ENCODE results near the gene LMO1. TPM values are rescaled to one million over a fixed set of nuclear protein-coding genes. Genes with fewer than 3 reads are reported as not detected.

Gene LMO1
- total and polyA plus RNA-seq, 2 of the 13 experiments (the other 11 are each of a cell fraction or from before 2014, with no cell fraction given): not detected

DNA sequence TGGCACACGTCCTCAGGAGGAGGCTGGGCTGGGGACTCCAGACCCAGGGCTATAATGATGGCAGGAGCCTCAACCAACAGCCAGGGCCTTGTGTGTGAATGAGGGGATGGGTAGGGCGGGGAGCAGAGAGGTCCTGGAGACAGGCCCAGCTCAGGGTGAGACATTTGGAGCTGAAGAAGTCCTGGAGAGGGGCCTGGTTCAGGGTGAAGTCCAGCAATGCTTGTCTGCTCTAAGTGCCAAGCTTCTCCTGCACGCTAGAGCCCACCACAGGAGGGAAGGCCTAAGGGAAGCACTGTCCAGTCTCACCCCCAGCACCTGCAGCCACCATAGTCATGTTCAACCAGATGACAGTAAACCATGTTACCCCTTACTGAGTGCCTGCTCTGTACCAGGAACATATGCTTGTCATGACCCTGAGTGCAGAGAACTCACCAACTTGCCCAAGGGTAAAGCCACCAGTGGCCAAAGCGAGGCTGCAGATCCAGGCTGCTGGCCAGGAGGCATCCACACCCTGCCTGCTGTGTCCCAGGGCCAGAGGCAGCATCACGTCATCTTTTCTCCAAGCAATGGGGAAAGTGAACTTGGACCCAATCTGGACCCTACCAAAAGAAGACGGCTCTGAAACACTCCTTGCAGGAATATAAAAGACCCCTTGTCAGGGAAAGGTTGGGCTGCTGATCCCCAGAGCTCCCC lies 24.0 kb downstream of the LMO1 start:
- CTCF ChIA-PET (ENCODE audit: low intra/inter-chr PET ratio, low total read pairs): no interaction called here
- Histone ChIP-seq H3K27me3 (ENCODE audit: control insufficient read depth in 1 of 2, insufficient read depth in 2 of 2, low read length in 2 of 2) (peaks cover 0 to 14% of the 10 kb centered on the region in 2 experiments; a peak in 2 of 5 replicates), H3K27ac (ENCODE audit: extremely low read length, insufficient read depth, low read length) (no peak overlapping the region), H3K79me2 (ENCODE audit: insufficient read depth, low read length) (no peaks in the 10 kb centered on the region), H3K9me3 (ENCODE audit: low read length) (no peaks in the 10 kb centered on the region), H3K9ac (ENCODE audit: insufficient read depth, low read depth, low read length) (no peak overlapping the region), H3K4me1 (ENCODE audit: insufficient read depth, low read length) (no peaks in the 10 kb centered on the region), H3K36me3 (replicated peaks in 1 of 2; ENCODE audit: control insufficient read depth in 1 of 2, insufficient read depth in 2 of 2, low read length in 2 of 2) (no peaks in the 10 kb centered on the region), H2AFZ (ENCODE audit: low read length) (no peak overlapping the region), H3K4me2 (ENCODE audit: low read depth, low read length) (no peak overlapping the region), H3K4me3 (replicated peaks in 1 of 3; ENCODE audit: insufficient read depth in 1 of 3, low read depth in 2 of 3, low read length in 3 of 3) (no peak overlapping the region), H4K20me1 (ENCODE audit: insufficient read depth, low read length) (no peaks in the 10 kb centered on the region)
- in situ Hi-C loops (cut with HindIII; ENCODE audit: extremely low pct_ligation_motif_present, low pct_unique_long_range_greater_than_20kb): no loop called here
- FAIRE-seq (no peak), DNase-seq (ENCODE audit: low spot score) (no peak), ATAC-seq (no peak)
- POLR2A ChIA-PET: no interaction called here
- 0% methylated on average over 1 of the region's 6 CpGs for WGBS (ENCODE audit: low lambda C conversion rate)
- intact Hi-C loops (cut with micrococcal nuclease; ENCODE audit: unreplicated experiment): no loop called here
- TF ChIP-seq KLF12 (CRISPR knock-in tag; IDR thresholded peaks at IDR 0.05; ENCODE audit: borderline replicate concordance) (no peak), TBL1XR1 (IDR thresholded peaks at IDR 0.05; ENCODE audit: borderline replicate concordance, low read length, partially characterized antibody) (no peak), EHMT2 (IDR thresholded peaks at IDR 0.05; ENCODE audit: borderline replicate concordance, low read depth, low read length) (no peak), FOSL1 (CRISPR knock-in tag; IDR thresholded peaks at IDR 0.05; ENCODE audit: borderline replicate concordance) (no peak), THYN1 (CRISPR knock-in tag; IDR thresholded peaks at IDR 0.05; ENCODE audit: borderline replicate concordance, low read depth) (no peak), XRCC5 (optimal IDR thresholded peaks at IDR 0.05; ENCODE audit: low read length) (no peak), ZNF652 (CRISPR knock-in tag; IDR thresholded peaks at IDR 0.05; ENCODE audit: borderline replicate concordance, low read depth) (no peak)
- TF ChIP-seq, protein P1, sequence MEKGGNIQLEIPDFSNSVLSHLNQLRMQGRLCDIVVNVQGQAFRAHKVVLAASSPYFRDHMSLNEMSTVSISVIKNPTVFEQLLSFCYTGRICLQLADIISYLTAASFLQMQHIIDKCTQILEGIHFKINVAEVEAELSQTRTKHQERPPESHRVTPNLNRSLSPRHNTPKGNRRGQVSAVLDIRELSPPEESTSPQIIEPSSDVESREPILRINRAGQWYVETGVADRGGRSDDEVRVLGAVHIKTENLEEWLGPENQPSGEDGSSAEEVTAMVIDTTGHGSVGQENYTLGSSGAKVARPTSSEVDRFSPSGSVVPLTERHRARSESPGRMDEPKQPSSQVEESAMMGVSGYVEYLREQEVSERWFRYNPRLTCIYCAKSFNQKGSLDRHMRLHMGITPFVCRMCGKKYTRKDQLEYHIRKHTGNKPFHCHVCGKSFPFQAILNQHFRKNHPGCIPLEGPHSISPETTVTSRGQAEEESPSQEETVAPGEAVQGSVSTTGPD (CRISPR knock-in tag; IDR thresholded peaks at IDR 0.05): no peak
- TF ChIP-seq, protein P2, sequence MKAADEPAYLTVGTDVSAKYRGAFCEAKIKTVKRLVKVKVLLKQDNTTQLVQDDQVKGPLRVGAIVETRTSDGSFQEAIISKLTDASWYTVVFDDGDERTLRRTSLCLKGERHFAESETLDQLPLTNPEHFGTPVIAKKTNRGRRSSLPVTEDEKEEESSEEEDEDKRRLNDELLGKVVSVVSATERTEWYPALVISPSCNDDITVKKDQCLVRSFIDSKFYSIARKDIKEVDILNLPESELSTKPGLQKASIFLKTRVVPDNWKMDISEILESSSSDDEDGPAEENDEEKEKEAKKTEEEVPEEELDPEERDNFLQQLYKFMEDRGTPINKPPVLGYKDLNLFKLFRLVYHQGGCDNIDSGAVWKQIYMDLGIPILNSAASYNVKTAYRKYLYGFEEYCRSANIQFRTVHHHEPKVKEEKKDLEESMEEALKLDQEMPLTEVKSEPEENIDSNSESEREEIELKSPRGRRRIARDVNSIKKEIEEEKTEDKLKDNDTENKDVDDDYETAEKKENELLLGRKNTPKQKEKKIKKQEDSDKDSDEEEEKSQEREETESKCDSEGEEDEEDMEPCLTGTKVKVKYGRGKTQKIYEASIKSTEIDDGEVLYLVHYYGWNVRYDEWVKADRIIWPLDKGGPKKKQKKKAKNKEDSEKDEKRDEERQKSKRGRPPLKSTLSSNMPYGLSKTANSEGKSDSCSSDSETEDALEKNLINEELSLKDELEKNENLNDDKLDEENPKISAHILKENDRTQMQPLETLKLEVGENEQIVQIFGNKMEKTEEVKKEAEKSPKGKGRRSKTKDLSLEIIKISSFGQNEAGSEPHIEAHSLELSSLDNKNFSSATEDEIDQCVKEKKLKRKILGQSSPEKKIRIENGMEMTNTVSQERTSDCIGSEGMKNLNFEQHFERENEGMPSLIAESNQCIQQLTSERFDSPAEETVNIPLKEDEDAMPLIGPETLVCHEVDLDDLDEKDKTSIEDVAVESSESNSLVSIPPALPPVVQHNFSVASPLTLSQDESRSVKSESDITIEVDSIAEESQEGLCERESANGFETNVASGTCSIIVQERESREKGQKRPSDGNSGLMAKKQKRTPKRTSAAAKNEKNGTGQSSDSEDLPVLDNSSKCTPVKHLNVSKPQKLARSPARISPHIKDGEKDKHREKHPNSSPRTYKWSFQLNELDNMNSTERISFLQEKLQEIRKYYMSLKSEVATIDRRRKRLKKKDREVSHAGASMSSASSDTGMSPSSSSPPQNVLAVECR (CRISPR knock-in tag; IDR thresholded peaks at IDR 0.05; ENCODE audit: borderline replicate concordance): no peak
- no TSS peak for BruUV-seq (replicated peaks)

All from HepG2 (cell line).